Fibroblast of mammary gland (primary cell): Measurements from ENCODE around the gene TMEM244.

ENCODE experiments used
- DNase-seq: peaks from one replicate; pipeline ENCODE4 v3.0.0-alpha.2; 2010; ENCODE audit warnings: low read depth
- H3K4me3 ChIP-seq: 2 replicates; pipeline ENCODE4 v1.5.1; 2011; ENCODE audit warnings: low read depth, mild to moderate bottlenecking, low read length, moderate library complexity; ENCODE audit not compliant: control insufficient read depth
- TF ChIP-seq, protein P1 (sequence below): conservative IDR thresholded peaks from 2 replicates; pipeline ENCODE4 v1.5.1; 2011; ENCODE audit warnings: low read depth, low read length, inconsistent platforms; ENCODE audit not compliant: control insufficient read depth, insufficient read depth

Gene TMEM244

GRCh38 chr6:129793447-129793846 lies 67.7 kb downstream of the TMEM244 start:
- no peak overlapping the region for H3K4me3 ChIP-seq
- TF ChIP-seq, protein P1, sequence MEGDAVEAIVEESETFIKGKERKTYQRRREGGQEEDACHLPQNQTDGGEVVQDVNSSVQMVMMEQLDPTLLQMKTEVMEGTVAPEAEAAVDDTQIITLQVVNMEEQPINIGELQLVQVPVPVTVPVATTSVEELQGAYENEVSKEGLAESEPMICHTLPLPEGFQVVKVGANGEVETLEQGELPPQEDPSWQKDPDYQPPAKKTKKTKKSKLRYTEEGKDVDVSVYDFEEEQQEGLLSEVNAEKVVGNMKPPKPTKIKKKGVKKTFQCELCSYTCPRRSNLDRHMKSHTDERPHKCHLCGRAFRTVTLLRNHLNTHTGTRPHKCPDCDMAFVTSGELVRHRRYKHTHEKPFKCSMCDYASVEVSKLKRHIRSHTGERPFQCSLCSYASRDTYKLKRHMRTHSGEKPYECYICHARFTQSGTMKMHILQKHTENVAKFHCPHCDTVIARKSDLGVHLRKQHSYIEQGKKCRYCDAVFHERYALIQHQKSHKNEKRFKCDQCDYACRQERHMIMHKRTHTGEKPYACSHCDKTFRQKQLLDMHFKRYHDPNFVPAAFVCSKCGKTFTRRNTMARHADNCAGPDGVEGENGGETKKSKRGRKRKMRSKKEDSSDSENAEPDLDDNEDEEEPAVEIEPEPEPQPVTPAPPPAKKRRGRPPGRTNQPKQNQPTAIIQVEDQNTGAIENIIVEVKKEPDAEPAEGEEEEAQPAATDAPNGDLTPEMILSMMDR, result no peak
- no peak for DNase-seq

DNA sequence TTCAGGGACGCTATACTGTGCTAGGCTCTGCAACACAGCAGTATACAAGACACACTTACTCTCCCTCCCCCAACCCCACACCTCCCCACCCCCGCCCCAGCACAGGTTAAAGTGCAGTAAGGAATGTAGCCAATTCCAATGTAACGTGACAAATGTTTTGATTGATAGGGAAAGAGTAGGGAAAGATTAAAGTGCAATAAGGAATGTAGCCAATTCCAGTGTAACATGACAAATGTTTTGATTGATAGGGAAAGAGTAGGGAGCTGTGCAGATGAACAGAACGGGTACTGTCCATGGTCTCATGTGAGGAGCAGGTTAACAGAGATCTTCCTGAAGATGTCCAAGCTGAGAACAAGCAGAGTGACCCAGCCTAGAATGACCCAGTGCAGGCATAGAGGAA lies 69.1 kb downstream of the TMEM244 start:
- DNase-seq, result no peak
- no peak overlapping the region for H3K4me3 ChIP-seq

DNA sequence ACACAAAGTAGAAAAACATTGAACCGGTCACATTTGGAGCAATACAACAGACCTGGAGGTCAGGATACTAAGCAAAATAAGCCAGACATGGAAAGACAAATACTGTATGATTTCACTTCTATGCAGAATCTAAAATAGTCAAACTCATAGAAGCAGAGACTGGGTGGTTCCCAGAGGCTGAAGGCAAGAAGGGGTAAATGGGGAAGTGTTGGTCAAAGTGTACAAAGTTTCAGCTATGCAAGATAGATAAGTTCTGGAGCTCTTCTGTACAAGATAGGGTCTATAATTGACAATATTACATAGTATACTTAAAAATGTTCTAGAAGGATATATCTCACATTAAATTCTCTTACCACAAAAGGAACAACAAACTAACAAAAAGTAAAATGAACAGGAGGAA lies 70.3 kb downstream of the TMEM244 start:
- H3K4me3 ChIP-seq, result no peak overlapping the region
- TF ChIP-seq, protein P1, result no peak
- DNase-seq, result no peak

More for the DNA sequence above, 69.1 kb downstream of the TMEM244 start:
- TF ChIP-seq, protein P1, result no peak

GRCh38 chr6:129789974-129790373 lies 71.1 kb downstream of the TMEM244 start:
- no peak overlapping the region for H3K4me3 ChIP-seq
- DNase-seq, result no peak
- TF ChIP-seq, protein P1, result no peak

DNA sequence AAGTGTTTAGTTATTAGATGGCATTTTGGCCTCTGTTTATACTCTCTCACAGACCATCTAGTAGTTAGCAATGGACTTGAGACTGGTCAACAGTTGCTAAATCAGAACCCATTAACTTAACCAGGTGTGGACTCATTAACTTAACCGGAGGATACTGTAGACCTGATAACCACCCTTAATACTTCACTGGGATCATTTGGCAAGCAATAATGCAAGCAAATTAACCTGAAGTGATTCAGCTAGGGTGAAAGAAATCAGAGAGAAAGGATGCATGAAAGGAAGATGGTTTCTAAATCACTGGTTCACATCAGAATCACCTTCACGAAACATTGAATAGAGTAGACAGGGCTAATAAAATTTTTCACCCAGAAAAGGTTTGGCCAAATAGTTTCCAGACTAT lies 73.3 kb downstream of the TMEM244 start:
- no peak for DNase-seq
- H3K4me3 ChIP-seq, result no peak overlapping the region
- TF ChIP-seq, protein P1, result no peak

DNA sequence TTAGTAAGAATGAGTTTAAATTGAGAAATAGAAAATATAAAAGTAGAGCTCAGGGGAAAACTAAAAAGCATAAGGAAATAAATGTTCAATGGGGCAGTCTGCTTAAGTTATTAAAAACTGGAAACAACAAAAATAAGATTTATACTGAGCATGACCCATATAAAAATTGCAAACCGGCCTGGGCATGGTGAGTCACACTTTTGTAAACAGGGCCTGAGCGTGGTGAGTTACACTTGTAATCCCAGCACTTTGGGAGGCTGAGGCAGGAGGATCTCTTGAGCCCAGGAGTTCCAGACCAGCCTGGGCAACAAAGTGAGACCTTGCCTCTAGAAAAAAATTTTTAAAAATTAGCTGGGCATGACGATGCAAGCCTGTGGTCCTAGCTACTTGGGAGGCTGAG lies 74.6 kb downstream of the TMEM244 start:
- TF ChIP-seq, protein P1, result no peak
- H3K4me3 ChIP-seq, result no peak overlapping the region
- DNase-seq, result peak; percentile 54

DNA sequence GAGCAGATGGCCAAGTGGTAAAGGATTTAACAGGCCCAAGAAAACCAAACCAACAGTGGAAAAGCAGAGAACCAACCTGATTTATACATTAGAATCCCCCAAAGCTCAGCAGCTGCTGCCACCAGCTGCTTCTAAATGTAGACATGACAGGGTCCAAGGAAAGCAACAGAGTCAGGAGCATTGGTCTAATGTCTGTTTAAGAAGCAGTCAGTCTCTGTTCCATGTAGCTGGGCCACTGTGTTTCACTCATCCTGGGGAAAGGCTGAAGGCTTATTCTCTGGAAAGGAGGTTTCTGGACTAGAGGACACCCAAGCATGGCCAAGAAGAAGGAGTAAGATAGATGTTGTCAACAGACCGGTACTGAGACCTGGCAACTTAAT lies 75.4 kb downstream of the TMEM244 start:
- DNase-seq, result no peak
- TF ChIP-seq, protein P1, result no peak
- no peak overlapping the region for H3K4me3 ChIP-seq
